Mesenchymal stem cell (in vitro differentiated cells and primary cell): ENCODE measurements around the gene DPYSL4.

Experiments
- DNase-seq: peaks from one replicate; pipeline ENCODE4 v3.0.0-alpha.2; 2013
- H2AFZ ChIP-seq: one replicate; pipeline ENCODE4 v1.6.1; 2013; ENCODE audit warnings: low read depth, mild to moderate bottlenecking, control low read depth, inconsistent platforms, low read length, moderate library complexity
- H2AK5ac ChIP-seq: 2 replicates; pipeline ENCODE4 v1.6.1; 2013; ENCODE audit warnings: low read length, moderate library complexity, mild to moderate bottlenecking, inconsistent platforms; ENCODE audit not compliant: severe bottlenecking
- H2BK120ac ChIP-seq: one replicate; pipeline ENCODE4 v1.6.1; 2013; ENCODE audit warnings: low read depth, mild to moderate bottlenecking, inconsistent platforms, low read length, moderate library complexity
- H2BK12ac ChIP-seq, 2 experiments: one replicate each; pipeline ENCODE4 v1.6.1; 2013; ENCODE audit warnings: inconsistent platforms in 2 of 2, low read length in 2 of 2, mild to moderate bottlenecking in 2 of 2, moderate library complexity in 2 of 2, control low read depth in 1 of 2
- H2BK15ac ChIP-seq: one replicate; pipeline ENCODE4 v1.6.1; 2013; ENCODE audit warnings: mild to moderate bottlenecking, low read depth, inconsistent platforms; ENCODE audit not compliant: poor library complexity, severe bottlenecking
- H2BK5ac ChIP-seq: 2 replicates; pipeline ENCODE4 v1.6.1; 2013; ENCODE audit warnings: low read depth, mild to moderate bottlenecking, low read length, control low read depth, inconsistent platforms; ENCODE audit not compliant: poor library complexity, severe bottlenecking
- H3K14ac ChIP-seq, 2 experiments: one replicate each; pipeline ENCODE4 v1.6.1; 2013; ENCODE audit warnings: inconsistent platforms in 2 of 2, low read length in 2 of 2, control low read depth in 1 of 2, mild to moderate bottlenecking in 1 of 2, moderate library complexity in 1 of 2
- H3K18ac ChIP-seq, 2 experiments: one replicate each; pipeline ENCODE4 v1.6.1; 2013; ENCODE audit warnings: inconsistent platforms in 2 of 2, low read length in 2 of 2, control low read depth in 1 of 2, low read depth in 1 of 2, mild to moderate bottlenecking in 1 of 2
- H3K23ac ChIP-seq, 2 experiments: one replicate each; pipeline ENCODE4 v1.6.1; 2013; ENCODE audit warnings: inconsistent platforms in 2 of 2, low read length in 2 of 2, mild to moderate bottlenecking in 2 of 2, moderate library complexity in 2 of 2, control low read depth in 1 of 2
- H3K27ac ChIP-seq: 2 replicates; pipeline ENCODE4 v1.5.1; 2013; ENCODE audit warnings: mild to moderate bottlenecking, moderate library complexity, low read length, control low read depth, inconsistent platforms; ENCODE audit not compliant: poor library complexity, severe bottlenecking
- H3K27me3 ChIP-seq, 2 experiments: 2 replicates each; pipeline versions ENCODE4 v1.6.1 to v1.7.0; 2013; ENCODE audit warnings: low read length in 2 of 2, mild to moderate bottlenecking in 2 of 2, moderate library complexity in 2 of 2, control low read depth in 1 of 2, inconsistent platforms in 1 of 2; ENCODE audit not compliant: control insufficient read depth in 1 of 2, insufficient read depth in 1 of 2
- H3K36me3 ChIP-seq, 2 experiments: 2 replicates each; pipeline versions ENCODE4 v1.6.1 to v1.7.0; 2013; ENCODE audit warnings: low read length in 2 of 2, control low read depth in 1 of 2, inconsistent platforms in 1 of 2, low read depth in 1 of 2, mild to moderate bottlenecking in 1 of 2; ENCODE audit not compliant: insufficient read depth in 2 of 2, control insufficient read depth in 1 of 2
- H3K4ac ChIP-seq, 2 experiments: one replicate each; pipeline ENCODE4 v1.6.1; 2013; ENCODE audit warnings: inconsistent platforms in 2 of 2, low read length in 2 of 2, mild to moderate bottlenecking in 2 of 2, moderate library complexity in 2 of 2, control low read depth in 1 of 2, low read depth in 1 of 2
- H3K4me1 ChIP-seq: 2 replicates; pipeline ENCODE4 v1.6.1; 2013; ENCODE audit warnings: low read depth, low read length, control low read depth; ENCODE audit not compliant: control insufficient read depth, insufficient read depth
- H3K4me2 ChIP-seq: 2 replicates; pipeline ENCODE4 v1.6.1; 2013; ENCODE audit warnings: low read length, mild to moderate bottlenecking, inconsistent platforms; ENCODE audit not compliant: poor library complexity, severe bottlenecking
- H3K4me3 ChIP-seq, 2 experiments: 2 replicates each; pipeline versions ENCODE4 v1.5.1 to v1.7.0; 2013; ENCODE audit warnings: low read length in 2 of 2, mild to moderate bottlenecking in 2 of 2, control low read depth in 1 of 2, low read depth in 1 of 2; ENCODE audit not compliant: insufficient read depth in 1 of 2
- H3K79me1 ChIP-seq: replicated peaks from 2 replicates; pipeline ENCODE4 v1.6.1; 2013; ENCODE audit warnings: mild to moderate bottlenecking, control low read depth, low read length, inconsistent platforms; ENCODE audit not compliant: poor library complexity, severe bottlenecking
- H3K9ac ChIP-seq: 2 replicates; pipeline ENCODE4 v1.7.0; 2013; ENCODE audit warnings: mild to moderate bottlenecking, low read length, moderate library complexity
- H3K9me3 ChIP-seq: 2 replicates; pipeline ENCODE4 v1.7.0; 2013; ENCODE audit warnings: mild to moderate bottlenecking, low read length; ENCODE audit not compliant: control insufficient read depth
- H4K8ac ChIP-seq: one replicate; pipeline ENCODE4 v1.6.1; 2013; ENCODE audit warnings: inconsistent platforms, mild to moderate bottlenecking, low read length, moderate library complexity
- H4K91ac ChIP-seq: one replicate; pipeline ENCODE4 v1.6.1; 2013; ENCODE audit warnings: mild to moderate bottlenecking, low read length, inconsistent platforms
- WGBS: methylation state at CpG from one replicate; pipeline ENCODE4 v1.1.7; 2013; ENCODE audit warnings: mixed read lengths; 5-methylcytosine and 5-hydroxymethylcytosine counted together

DPYSL4 gene

GRCh38 chr10:132202070-132202970 lies 15.6 kb downstream of the DPYSL4 start:
- no peak overlapping the region for H2AFZ ChIP-seq
- no peak overlapping the region for H2BK5ac ChIP-seq
- no peak overlapping the region for H4K91ac ChIP-seq
- 93% methylated on average over 48 of the region's 48 CpGs for WGBS
- H3K4me3 ChIP-seq = no peak overlapping the region
- no peaks in the 10 kb centered on the region for H3K79me1 ChIP-seq
- H3K4me2 ChIP-seq = no peak overlapping the region
- peaks cover 2% of the 10 kb centered on the region for H3K4me1 ChIP-seq
- no peak overlapping the region for H3K23ac ChIP-seq
- H4K8ac ChIP-seq = no peak overlapping the region
- H3K4ac ChIP-seq = no peak overlapping the region
- H3K27me3 ChIP-seq = peaks cover 0 to 4% of the 10 kb centered on the region in 2 experiments
- H2AK5ac ChIP-seq = no peak overlapping the region
- H3K27ac ChIP-seq = no peak overlapping the region
- no peak overlapping the region for H3K14ac ChIP-seq
- no peak for DNase-seq
- no peak overlapping the region for H2BK12ac ChIP-seq
- H3K18ac ChIP-seq = no peak overlapping the region
- no peak overlapping the region for H3K9ac ChIP-seq
- H3K36me3 ChIP-seq = peaks cover 0 to 27% of the 10 kb centered on the region in 2 experiments
- no peak overlapping the region for H2BK120ac ChIP-seq
- no peak overlapping the region for H2BK15ac ChIP-seq
- H3K9me3 ChIP-seq = no peaks in the 10 kb centered on the region

DNA sequence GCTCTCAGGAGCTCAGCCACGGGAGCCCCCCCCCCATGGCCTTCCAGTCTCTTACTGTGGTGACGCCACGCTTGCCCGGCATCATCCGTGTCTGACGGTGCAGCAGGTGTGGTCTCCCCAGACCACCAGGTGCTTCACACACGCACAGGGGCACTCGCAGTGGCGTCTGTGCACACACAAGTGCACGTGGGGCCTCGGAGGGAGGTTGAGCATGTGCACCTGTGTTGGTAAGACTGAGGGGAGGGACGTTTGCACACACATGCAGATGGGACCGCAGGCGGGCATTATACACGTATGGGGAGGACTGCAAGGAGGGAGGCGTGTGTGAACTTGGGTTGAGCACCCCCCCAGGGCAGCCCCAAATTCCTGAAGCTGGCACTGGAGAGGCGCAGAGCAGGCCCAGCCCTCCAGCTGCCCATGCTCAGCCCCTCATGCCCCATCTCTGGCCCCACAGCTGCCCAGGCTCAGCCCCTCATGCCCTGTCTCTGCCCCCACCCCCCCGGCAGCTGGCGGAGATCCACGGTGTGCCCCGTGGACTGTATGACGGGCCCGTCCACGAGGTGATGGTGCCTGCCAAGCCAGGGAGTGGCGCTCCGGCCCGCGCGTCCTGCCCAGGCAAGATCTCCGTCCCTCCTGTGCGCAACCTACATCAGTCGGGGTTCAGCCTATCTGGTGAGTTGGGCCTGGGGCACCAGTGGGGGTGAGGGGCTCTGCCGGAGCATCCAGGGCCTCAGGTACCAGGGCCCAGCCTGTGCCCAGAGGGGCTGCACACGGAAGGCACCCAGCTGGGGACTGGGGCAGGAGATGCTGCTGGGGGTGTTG lies 16.7 kb downstream of the DPYSL4 start:
- Histone ChIP-seq H2AFZ (no peak overlapping the region), H3K36me3 (peaks cover 0 to 37% of the 10 kb centered on the region in 2 experiments), H4K91ac (no peak overlapping the region), H2BK120ac (no peak overlapping the region), H3K79me1 (no peaks in the 10 kb centered on the region), H4K8ac (no peak overlapping the region), H2AK5ac (no peak overlapping the region), H2BK15ac (no peak overlapping the region), H3K4me2 (no peak overlapping the region), H3K9ac (no peak overlapping the region), H3K18ac (no peak overlapping the region), H3K14ac (no peak overlapping the region), H3K23ac (no peak overlapping the region), H2BK5ac (no peak overlapping the region), H3K27me3 (no peaks in the 10 kb centered on the region), H3K4ac (no peak overlapping the region), H3K4me3 (no peak overlapping the region), H3K9me3 (no peaks in the 10 kb centered on the region), H3K27ac (no peak overlapping the region), H3K4me1 (peaks cover 6% of the 10 kb centered on the region), H2BK12ac (no peak overlapping the region)
- 95% methylated on average over 34 of the region's 34 CpGs for WGBS
- DNase-seq = no peak

- Histone ChIP-seq H3K27ac (no peak overlapping the region), H2BK12ac (no peak overlapping the region), H3K36me3 (peaks cover 0 to 40% of the 10 kb centered on the region in 2 experiments), H3K27me3 (no peaks in the 10 kb centered on the region), H2AK5ac (no peak overlapping the region), H3K9me3 (no peaks in the 10 kb centered on the region), H3K4me2 (no peak overlapping the region), H3K4ac (no peak overlapping the region), H2BK120ac (no peak overlapping the region), H3K79me1 (no peaks in the 10 kb centered on the region), H3K9ac (no peak overlapping the region), H3K4me3 (no peak overlapping the region), H2BK5ac (no peak overlapping the region), H4K91ac (no peak overlapping the region), H3K18ac (no peak overlapping the region), H3K4me1 (peaks cover 6% of the 10 kb centered on the region), H3K14ac (no peak overlapping the region), H3K23ac (no peak overlapping the region), H2BK15ac (no peak overlapping the region), H2AFZ (no peak overlapping the region), H4K8ac (no peak overlapping the region)
- WGBS = 88% methylated on average over 20 of the region's 20 CpGs
- no peak for DNase-seq
Observed at GRCh38 chr10:132204078-132204780, 17.5 kb downstream of the DPYSL4 start.
